IMR-90 (cell line): Measurements from ENCODE around the gene SLC7A10. TPM values are rescaled to one million over a fixed set of nuclear protein-coding genes. Genes with fewer than 3 reads are reported as not detected.

Experiments
- ATAC-seq: fragments of 200-7000 bp; cut with Tn5 transposase; 2 replicates; pipeline ENCODE4 v1.9.1; 2020; ENCODE audit warnings: low read depth, mild to moderate bottlenecking, moderate library complexity
- BruUV-seq: library from RNA; stranded (reverse); fragments of 400-500 nt; replicated peaks from 2 replicates; lab custom pipeline; 2021; lab: Mats Ljungman, UMichigan
- CTCF ChIA-PET: fragments of 300-600 bp; formaldehyde crosslinking; extraction: SDS; loops from one replicate; lab custom pipeline; 2021; ENCODE audit warnings: antibody characterized with exemption; lab: Yijun Ruan, JAX
- POLR2A ChIA-PET: fragments of 300-600 bp; sonication (Branson Sonifier 250); formaldehyde crosslinking; loops from one replicate; lab custom pipeline; 2022; ENCODE audit warnings: antibody characterized with exemption; ENCODE audit not compliant: unreplicated experiment; lab: Charles Lee
- DNase-seq: peaks from one replicate; pipeline ENCODE4 v3.0.0; 2013
- H2AFZ ChIP-seq: replicated peaks from 2 replicates; pipeline ENCODE3; 2013; ENCODE audit warnings: low read length, mild to moderate bottlenecking; ENCODE audit not compliant: poor library complexity
- H2AK5ac ChIP-seq: 2 replicates; pipeline ENCODE4 v1.6.1; 2013; ENCODE audit warnings: low read depth, low read length, inconsistent platforms
- H2AK9ac ChIP-seq: replicated peaks from 2 replicates; pipeline ENCODE3; 2013; ENCODE audit warnings: mild to moderate bottlenecking, low read depth, low read length, moderate library complexity; ENCODE audit not compliant: poor library complexity
- H2BK120ac ChIP-seq: 2 replicates; pipeline ENCODE4 v1.6.1; 2013; ENCODE audit warnings: low read depth, low read length, inconsistent platforms
- H2BK15ac ChIP-seq: 3 replicates; pipeline ENCODE4 v1.6.1; 2013; ENCODE audit warnings: low read depth, low read length, inconsistent platforms
- H2BK20ac ChIP-seq: 2 replicates; pipeline ENCODE4 v1.6.1; 2013; ENCODE audit warnings: low read depth, mild to moderate bottlenecking, inconsistent platforms, low read length, moderate library complexity
- H2BK5ac ChIP-seq: 2 replicates; pipeline ENCODE4 v1.6.1; 2013; ENCODE audit warnings: mild to moderate bottlenecking, low read depth, low read length, inconsistent platforms; ENCODE audit not compliant: poor library complexity, severe bottlenecking
- H3K14ac ChIP-seq: replicated peaks from 2 replicates; pipeline ENCODE4 v1.6.1; 2013; ENCODE audit warnings: low read depth, low read length, inconsistent platforms
- H3K18ac ChIP-seq: 2 replicates; pipeline ENCODE4 v1.6.1; 2013; ENCODE audit warnings: low read depth, low read length, control low read depth
- H3K23ac ChIP-seq: 2 replicates; pipeline ENCODE4 v1.6.1; 2013; ENCODE audit warnings: low read depth, low read length, inconsistent platforms
- H3K27ac ChIP-seq: 2 replicates; pipeline ENCODE4 v1.5.1; 2013; ENCODE audit warnings: mild to moderate bottlenecking, control low read depth, low read length; ENCODE audit not compliant: insufficient read depth
- H3K27me3 ChIP-seq: 2 replicates; pipeline ENCODE4 v1.6.1; 2013; ENCODE audit warnings: low read length; ENCODE audit not compliant: control insufficient read depth, insufficient read depth
- H3K36me3 ChIP-seq: 2 replicates; pipeline ENCODE4 v1.6.1; 2013; ENCODE audit warnings: low read length, mixed read lengths; ENCODE audit not compliant: control insufficient read depth, insufficient read depth
- H3K4ac ChIP-seq: 2 replicates; pipeline ENCODE4 v1.6.1; 2013; ENCODE audit warnings: low read depth, low read length, inconsistent platforms
- H3K4me1 ChIP-seq: 2 replicates; pipeline ENCODE4 v1.6.1; 2013; ENCODE audit warnings: low read length, mixed read lengths; ENCODE audit not compliant: control insufficient read depth, insufficient read depth
- H3K4me2 ChIP-seq: 2 replicates; pipeline ENCODE4 v1.6.1; 2013; ENCODE audit warnings: low read depth, mild to moderate bottlenecking, control low read depth, low read length, moderate library complexity
- H3K4me3 ChIP-seq: 2 replicates; pipeline ENCODE4 v1.5.1; 2013; ENCODE audit warnings: low read depth, mild to moderate bottlenecking, control low read depth, low read length, moderate library complexity; ENCODE audit not compliant: insufficient read depth
- H3K56ac ChIP-seq: 2 replicates; pipeline ENCODE4 v1.6.1; 2013; ENCODE audit warnings: low read length, inconsistent platforms; ENCODE audit not compliant: insufficient read depth; ENCODE audit errors: extremely low read depth
- H3K79me1 ChIP-seq, 2 experiments: 2 replicates each; pipeline ENCODE4 v1.6.1; 2013; ENCODE audit warnings: low read length in 2 of 2, inconsistent platforms in 1 of 2, low read depth in 1 of 2
- H3K9ac ChIP-seq: 2 replicates; pipeline ENCODE4 v1.6.1; 2013; ENCODE audit warnings: low read depth, low read length, control low read depth
- H3K9me1 ChIP-seq: 2 replicates; pipeline ENCODE4 v1.6.1; 2013; ENCODE audit warnings: low read length, inconsistent platforms; ENCODE audit not compliant: insufficient read depth
- H3K9me3 ChIP-seq: 2 replicates; pipeline ENCODE4 v1.6.1; 2013; ENCODE audit warnings: low read length; ENCODE audit not compliant: control insufficient read depth, insufficient read depth
- H4K20me1 ChIP-seq: 2 replicates; pipeline ENCODE4 v1.6.1; 2013; ENCODE audit warnings: low read length, inconsistent platforms; ENCODE audit not compliant: insufficient read depth
- H4K5ac ChIP-seq: 2 replicates; pipeline ENCODE4 v1.6.1; 2013; ENCODE audit warnings: mild to moderate bottlenecking, low read depth, low read length, control low read depth
- H4K8ac ChIP-seq, 2 experiments: 2 replicates each; pipeline ENCODE4 v1.6.1; 2013; ENCODE audit warnings: low read depth in 2 of 2, low read length in 2 of 2, control low read depth in 1 of 2, inconsistent platforms in 1 of 2
- H4K91ac ChIP-seq: 2 replicates; pipeline ENCODE4 v1.6.1; 2013; ENCODE audit warnings: low read depth, low read length, inconsistent platforms; ENCODE audit not compliant: insufficient read depth
- CTCF ChIP-seq: conservative IDR thresholded peaks from 2 replicates; pipeline ENCODE4 v1.5.1; 2012; ENCODE audit warnings: mild to moderate bottlenecking, low read depth, low read length, improper control_type of control experiment
- ELK1 ChIP-seq: fragments of 150-350 bp; IDR thresholded peaks from 2 replicates; pipeline ENCODE4 v1.6.1; 2016; ENCODE audit warnings: low read depth, mild to moderate bottlenecking, low read length, moderate library complexity, borderline replicate concordance
- FOS ChIP-seq: fragments of 150-350 bp; IDR thresholded peaks from 2 replicates; pipeline ENCODE4 v1.6.1; 2016; ENCODE audit warnings: low read depth, low read length
- MAFK ChIP-seq: IDR thresholded peaks from 2 replicates; pipeline ENCODE4 v1.6.1; 2012; ENCODE audit warnings: low read depth, low read length, improper control_type of control experiment
- MXI1 ChIP-seq: IDR thresholded peaks from 2 replicates; pipeline ENCODE4 v1.6.1; 2012; ENCODE audit warnings: low read depth, mild to moderate bottlenecking, low read length, moderate library complexity, borderline replicate concordance
- NFE2L2 ChIP-seq: fragments of 150-350 bp; IDR thresholded peaks from 2 replicates; pipeline ENCODE4 v1.6.1; 2016; ENCODE audit warnings: low read depth, mild to moderate bottlenecking, low read length
- POLR2A ChIP-seq: IDR thresholded peaks from 2 replicates; pipeline ENCODE4 v1.6.1; 2012; ENCODE audit warnings: mild to moderate bottlenecking, low read depth, low read length
- RAD21 ChIP-seq: IDR thresholded peaks from 2 replicates; pipeline ENCODE4 v1.6.1; 2012; ENCODE audit warnings: low read length, improper control_type of control experiment
- RFX5 ChIP-seq: IDR thresholded peaks from 2 replicates; pipeline ENCODE4 v1.8.0; 2012; ENCODE audit warnings: low read depth, mild to moderate bottlenecking, low read length, moderate library complexity
- SMC3 ChIP-seq: fragments of 150-350 bp; IDR thresholded peaks from 2 replicates; pipeline ENCODE4 v1.6.1; 2016; ENCODE audit warnings: low read depth, mild to moderate bottlenecking, antibody characterized with exemption, low read length, moderate library complexity
- USF2 ChIP-seq: fragments of 150-350 bp; IDR thresholded peaks from 2 replicates; pipeline ENCODE4 v1.6.1; 2017; ENCODE audit warnings: mild to moderate bottlenecking, antibody characterized with exemption, low read length, low read depth
- whole genome bisulfite sequencing, 2 experiments: methylation state at CpG; one replicate each; pipeline versions ENCODE4 v1.1.5 to v1.1.7; 2013; ENCODE audit warnings: missing lambda C conversion rate in 2 of 2; ENCODE audit not compliant: insufficient read length in 1 of 2; ENCODE audit errors: extremely low coverage in 2 of 2; 5-methylcytosine and 5-hydroxymethylcytosine counted together
- dilution Hi-C: fragments of 300-500 bp; cut with HindIII; formaldehyde crosslinking; loops from one replicate; pipeline ENCODE4 v1.14.3; 2018; ENCODE audit warnings: low sequenced_read_pairs; ENCODE audit not compliant: unreplicated experiment
- in situ Hi-C: fragments of 300-500 bp; cut with MboI; formaldehyde crosslinking; loops from 3 replicates; pipeline ENCODE4 v1.14.3; 2019; ENCODE audit warnings: low sequenced_read_pairs, inconsistent platforms, mixed read lengths
- intact Hi-C: fragments of 100-400 bp; cut with micrococcal nuclease; formaldehyde crosslinking; loops from 2 replicates; pipeline ENCODE4 v1.10.0; 2022
- polyA plus RNA-seq, 3 experiments: library from polyadenylated mRNA; depleted of rRNA; stranded (reverse); fragments of >200 nt; gene quantifications; 2 replicates each; pipeline ENCODE4 v1.2.3, GENCODE V29; 2012; ENCODE audit warnings: low replicate concordance in 1 of 3
- total RNA-seq: library from RNA; depleted of rRNA; stranded (reverse); fragments of >200 nt; gene quantifications from 2 replicates; pipeline ENCODE4 v1.2.3, GENCODE V29; 2012

Gene SLC7A10
- total and polyA plus RNA-seq, 2 of the 4 experiments (the other 2 are of a cell fraction), result not detected

- no peaks in the 10 kb centered on the region for H4K20me1 ChIP-seq
- ATAC-seq (no peak), DNase-seq (no peak)
- 66% methylated on average over 3 of the region's 3 CpGs; no CpG with 5 or more reads in 1 of the 2 experiments for WGBS, 2 experiments
- no peak overlapping the region for H4K8ac ChIP-seq
- no peak overlapping the region for H3K23ac ChIP-seq
- H3K14ac ChIP-seq, result no peak overlapping the region
- H3K79me1 ChIP-seq, result no peaks in the 10 kb centered on the region
- H3K56ac ChIP-seq, result no peak overlapping the region
- dilution Hi-C loops, result no loop called here
- no peak overlapping the region for H3K4ac ChIP-seq
- H3K27me3 ChIP-seq, result peaks cover 3% of the 10 kb centered on the region; the same call in 1 of the 2 replicates
- H3K18ac ChIP-seq, result no peak overlapping the region
- 0 out of 2 replicates have a peak, but pooled peaks cover 12% of the 10 kb centered on the region for H3K9me1 ChIP-seq
- no peak for TF ChIP-seq MAFK
- no peak for TF ChIP-seq USF2
- TF ChIP-seq RAD21, result no peak
- TF ChIP-seq RFX5, result no peak
- TF ChIP-seq NFE2L2, result no peak
- no peak for TF ChIP-seq ELK1
- no peak for TF ChIP-seq MXI1
- TF ChIP-seq POLR2A, result no peak
- TF ChIP-seq FOS, result no peak
- no peak for TF ChIP-seq CTCF
- no peak for TF ChIP-seq SMC3
- no peak overlapping the region for H4K91ac ChIP-seq
- POLR2A ChIA-PET, result no interaction called here
- in situ Hi-C loops, result no loop called here
- no peak overlapping the region for H2BK20ac ChIP-seq
- H3K27ac ChIP-seq, result no peak overlapping the region
- peak overlapping the region; percentile 79 for H2BK5ac ChIP-seq
- no peak overlapping the region for H3K4me3 ChIP-seq
- CTCF ChIA-PET, result no interaction called here
- H4K5ac ChIP-seq, result no peak overlapping the region
- H2AK5ac ChIP-seq, result no peak overlapping the region
- H3K9ac ChIP-seq, result no peak overlapping the region
- H2BK15ac ChIP-seq, result no peak overlapping the region
- H3K4me1 ChIP-seq, result no peaks in the 10 kb centered on the region
- H3K9me3 ChIP-seq, result no peaks in the 10 kb centered on the region
- no peak overlapping the region for H2AFZ ChIP-seq
- no peak overlapping the region for H3K4me2 ChIP-seq
- H2BK120ac ChIP-seq, result no peak overlapping the region
- intact Hi-C loops, result no loop called here
- no peaks in the 10 kb centered on the region for H3K36me3 ChIP-seq
- BruUV-seq, result no TSS peak
- H2AK9ac ChIP-seq, result no peak overlapping the region
These were observed 24.2 kb upstream of the SLC7A10 start for GRCh38 chr19:33249740-33250366.
